Left lung (tissue), 10 donors: ENCODE data around the gene UBR4. TPM values are rescaled to one million over a fixed set of nuclear protein-coding genes. Genes with fewer than 3 reads are reported as not detected.
A peak's percentile ranks its signal among the peaks of the same experiment; 100 is the strongest.

Experiments
- ATAC-seq: fragments of 200-7000 bp; cut with Tn5 transposase; one replicate; pipeline ENCODE4 v1.9.1; 2020; ENCODE audit warnings: moderate library complexity
- DNase-seq, 4 donors: peaks; one replicate each; pipeline ENCODE4 v3.0.0-alpha.2; 2013 to 2020
- H3K27ac ChIP-seq, 2 donors: fragments of 200-600 bp; sonication (generic) in 1 of 2; one replicate each; pipeline versions ENCODE4 v1.5.0 to v1.8.0; 2020 to 2021
- H3K27me3 ChIP-seq, 2 donors: fragments of 200-600 bp; sonication (generic) in 1 of 2; one replicate each; pipeline versions ENCODE4 v1.5.0 to v1.8.0; 2020 to 2021
- H3K36me3 ChIP-seq, 2 donors: fragments of 200-600 bp; sonication (generic) in 1 of 2; one replicate each; pipeline versions ENCODE4 v1.5.0 to v1.8.0; 2020 to 2021
- H3K4me1 ChIP-seq, 2 donors: fragments of 200-600 bp; one replicate each; pipeline ENCODE4 v1.8.0; 2021
- H3K4me3 ChIP-seq, 2 donors: fragments of 200-600 bp; sonication (generic) in 1 of 2; one replicate each; pipeline versions ENCODE4 v1.5.0 to v1.8.0; 2020 to 2021; ENCODE audit warnings: mild to moderate bottlenecking in 1 of 2
- H3K9me3 ChIP-seq, 2 donors: fragments of 200-600 bp; sonication (generic) in 1 of 2; one replicate each; pipeline versions ENCODE4 v1.5.0 to v1.8.0; 2020 to 2021
- intact Hi-C, 2 donors: fragments of 100-400 bp; cut with DNase I; formaldehyde crosslinking; loops; one replicate each; pipeline versions ENCODE4 v1.11.2 to v1.14.2; 2022
- polyA plus RNA-seq, 6 donors: library from polyadenylated mRNA; unstranded; fragments of 120-200 nt; gene quantifications; one replicate each; pipeline ENCODE4 v1.2.1, GENCODE V29; 2013; ENCODE audit not compliant: insufficient read length in 6 of 6
- total RNA-seq, 2 donors: library from RNA; stranded (reverse); fragmentation: NEBNext Ultra II Directional; extraction: Animal tissue kit (Norgen Biotek cat#: 25700); gene quantifications; one replicate each; pipeline ENCODE4 v1.2.1, GENCODE V29; 2021
- TF ChIP-seq, protein P1 (sequence below), 2 donors: fragments of 200-600 bp; sonication (generic) in 1 of 2; IDR thresholded peaks; one replicate each; pipeline versions ENCODE4 v1.5.0 to v1.8.0; 2021; ENCODE audit warnings: antibody characterized with exemption in 2 of 2
- donor health status: DM: no; HTN: yes; CAD: no.
- donor health status: DM: no; HTN: no; CAD: no.

UBR4 gene
- total and polyA plus RNA-seq, 8 donors, result 95.9 to 130 (median 109) TPM

DNA sequence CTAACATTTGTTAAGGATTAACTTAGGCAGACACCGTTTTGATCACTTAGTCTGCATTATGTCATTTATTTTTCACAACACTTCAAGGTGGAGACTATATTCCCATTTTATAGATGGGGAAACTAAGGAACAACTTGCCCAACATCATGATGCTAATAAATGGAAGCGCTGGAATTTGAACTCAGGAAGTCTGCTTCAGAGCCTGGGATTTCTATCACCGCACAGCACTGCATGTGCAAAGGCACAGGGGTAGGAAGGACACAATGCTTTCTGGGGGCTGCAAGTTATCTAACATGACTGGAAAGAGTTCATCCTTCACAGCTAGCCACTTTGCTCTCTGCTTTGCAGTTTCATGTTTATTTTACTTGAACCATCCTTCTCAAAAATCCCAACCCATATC lies 100.5 kb downstream of the UBR4 start:
- H3K4me3 ChIP-seq, result no peak overlapping the region
- H3K27me3 ChIP-seq, result no peaks in the 10 kb centered on the region
- H3K36me3 ChIP-seq, result peaks cover 11 to 100% of the 10 kb centered on the region in 2 donors
- intact Hi-C loops, result no loop called here
- TF ChIP-seq, protein P1, sequence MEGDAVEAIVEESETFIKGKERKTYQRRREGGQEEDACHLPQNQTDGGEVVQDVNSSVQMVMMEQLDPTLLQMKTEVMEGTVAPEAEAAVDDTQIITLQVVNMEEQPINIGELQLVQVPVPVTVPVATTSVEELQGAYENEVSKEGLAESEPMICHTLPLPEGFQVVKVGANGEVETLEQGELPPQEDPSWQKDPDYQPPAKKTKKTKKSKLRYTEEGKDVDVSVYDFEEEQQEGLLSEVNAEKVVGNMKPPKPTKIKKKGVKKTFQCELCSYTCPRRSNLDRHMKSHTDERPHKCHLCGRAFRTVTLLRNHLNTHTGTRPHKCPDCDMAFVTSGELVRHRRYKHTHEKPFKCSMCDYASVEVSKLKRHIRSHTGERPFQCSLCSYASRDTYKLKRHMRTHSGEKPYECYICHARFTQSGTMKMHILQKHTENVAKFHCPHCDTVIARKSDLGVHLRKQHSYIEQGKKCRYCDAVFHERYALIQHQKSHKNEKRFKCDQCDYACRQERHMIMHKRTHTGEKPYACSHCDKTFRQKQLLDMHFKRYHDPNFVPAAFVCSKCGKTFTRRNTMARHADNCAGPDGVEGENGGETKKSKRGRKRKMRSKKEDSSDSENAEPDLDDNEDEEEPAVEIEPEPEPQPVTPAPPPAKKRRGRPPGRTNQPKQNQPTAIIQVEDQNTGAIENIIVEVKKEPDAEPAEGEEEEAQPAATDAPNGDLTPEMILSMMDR (IDR thresholded peaks at IDR 0.05), result no peak
- H3K27ac ChIP-seq, result no peak overlapping the region
- H3K4me1 ChIP-seq, result no peaks in the 10 kb centered on the region
- no peaks in the 10 kb centered on the region for H3K9me3 ChIP-seq
- no peak for ATAC-seq
- DNase-seq, result no peak

DNA sequence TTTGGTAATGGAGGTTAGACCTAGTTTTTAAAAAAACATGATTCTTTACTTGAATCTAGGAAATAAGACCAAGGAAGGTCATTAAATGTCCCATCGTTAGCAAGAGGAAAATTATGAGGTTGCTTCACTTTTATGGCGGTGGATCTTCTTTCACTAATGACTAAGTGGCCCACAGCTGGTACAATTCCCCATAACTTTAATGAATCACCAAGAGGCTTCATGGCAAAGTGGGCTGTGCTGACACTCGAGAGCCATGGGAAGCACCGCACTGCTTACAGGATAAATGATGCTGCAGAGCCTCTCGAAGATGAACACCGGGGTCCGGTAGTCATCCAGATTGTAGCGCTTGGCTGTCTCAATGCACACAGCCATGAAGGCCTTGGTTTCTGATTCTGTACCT lies 108.8 kb downstream of the UBR4 start:
- H3K27me3 ChIP-seq, result no peaks in the 10 kb centered on the region
- no peak overlapping the region for H3K27ac ChIP-seq
- H3K4me3 ChIP-seq, result no peak overlapping the region
- ATAC-seq, result no peak
- intact Hi-C loops, result no loop called here
- TF ChIP-seq, protein P1 (IDR thresholded peaks at IDR 0.05), result no peak
- DNase-seq, result no peak
- H3K9me3 ChIP-seq, result no peaks in the 10 kb centered on the region
- H3K36me3 ChIP-seq, result peaks cover 4 to 100% of the 10 kb centered on the region in 2 donors
- H3K4me1 ChIP-seq, result no peaks in the 10 kb centered on the region

DNA sequence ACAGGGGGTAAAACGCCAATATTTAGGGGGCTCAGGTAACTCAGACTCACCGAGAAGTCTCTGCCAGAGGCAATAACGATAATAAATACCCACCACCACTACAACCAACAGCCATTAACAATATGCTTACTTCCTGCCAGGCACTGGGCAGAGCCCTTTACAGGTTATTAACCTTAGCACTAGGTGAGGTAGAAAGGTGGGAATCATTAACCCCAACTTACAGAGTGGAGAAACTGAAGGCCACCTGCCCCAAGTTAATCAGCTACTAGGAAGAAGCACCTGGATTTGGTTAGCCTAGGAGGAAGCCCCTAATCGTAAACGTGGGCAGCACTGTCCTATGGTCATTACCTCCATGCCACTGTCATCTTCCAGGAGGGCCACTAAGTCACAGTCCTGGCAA lies 110.0 kb downstream of the UBR4 start:
- peaks cover 0 to 100% of the 10 kb centered on the region in 2 donors for H3K36me3 ChIP-seq
- no peak for DNase-seq
- no peaks in the 10 kb centered on the region for H3K4me1 ChIP-seq
- no peaks in the 10 kb centered on the region for H3K27me3 ChIP-seq
- no peak overlapping the region for H3K27ac ChIP-seq
- no peak overlapping the region for H3K4me3 ChIP-seq
- TF ChIP-seq, protein P1 (IDR thresholded peaks at IDR 0.05), result no peak
- H3K9me3 ChIP-seq, result no peaks in the 10 kb centered on the region
- ATAC-seq, result no peak
- intact Hi-C loops, result no loop called here

DNA sequence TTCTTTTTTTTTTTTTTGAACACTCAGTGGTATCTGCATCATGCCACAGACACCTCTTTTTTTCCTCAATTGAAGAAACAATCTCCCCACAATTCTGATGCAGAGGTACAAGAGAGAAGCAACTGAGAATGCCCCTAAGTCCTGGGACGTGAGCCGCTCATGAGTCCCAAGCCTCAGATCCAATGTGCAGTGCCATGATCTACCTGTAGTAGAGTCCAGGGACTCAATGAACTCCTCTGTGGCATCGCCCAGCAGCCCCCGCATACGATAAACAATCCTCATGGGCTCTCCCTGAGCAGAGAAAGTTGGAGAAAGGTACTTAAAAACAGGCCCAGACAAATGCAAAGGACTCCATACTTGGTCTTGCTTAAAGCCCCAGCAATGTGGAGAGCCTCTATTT lies 113.1 kb downstream of the UBR4 start:
- intact Hi-C loops, result no loop called here
- H3K27ac ChIP-seq, result no peak overlapping the region

DNA sequence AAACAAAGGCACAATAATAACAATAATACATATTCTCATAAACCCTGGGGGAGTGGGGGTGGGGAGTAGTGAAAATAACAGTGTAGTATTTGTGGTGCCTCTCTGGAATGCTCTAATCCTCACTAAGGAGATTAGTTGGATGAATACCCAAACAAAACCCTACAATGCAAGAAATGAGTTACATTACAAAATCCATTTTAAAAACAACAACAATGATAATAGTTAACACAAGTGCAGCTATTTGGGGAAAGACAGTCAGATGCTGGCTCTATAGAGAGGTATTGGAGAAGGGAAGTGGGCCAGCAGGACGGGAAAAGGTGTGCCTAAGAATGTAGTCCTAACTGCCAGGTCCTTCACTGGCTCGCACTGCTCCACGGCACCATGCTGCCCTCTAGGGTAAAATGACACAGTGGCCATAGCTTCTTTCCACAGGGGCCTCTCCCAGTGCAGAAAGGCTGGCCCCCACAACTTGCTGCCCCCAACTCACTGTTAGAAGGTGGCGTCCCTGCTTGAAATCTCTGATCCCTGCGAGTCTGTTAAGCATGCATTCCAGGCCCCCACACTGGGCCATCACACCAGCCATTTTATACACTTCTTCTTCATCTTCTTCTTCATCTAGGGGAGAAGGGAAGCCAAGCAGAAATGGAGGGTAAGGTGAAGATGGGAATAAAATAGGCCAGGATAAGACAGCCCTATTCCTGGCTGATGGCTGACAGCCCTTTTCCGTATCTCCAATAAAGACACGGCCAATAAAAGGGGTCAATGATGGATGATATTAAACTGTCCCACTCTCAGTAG lies 113.8 kb downstream of the UBR4 start:
- DNase-seq (peak in 1 of 4 donors; percentile 42), ATAC-seq (peak; percentile 96)
- Histone ChIP-seq H3K27ac (no peak overlapping the region), H3K4me3 (no peak overlapping the region), H3K4me1 (no peaks in the 10 kb centered on the region), H3K27me3 (no peaks in the 10 kb centered on the region), H3K36me3 (peaks cover 5 to 100% of the 10 kb centered on the region in 2 donors), H3K9me3 (no peaks in the 10 kb centered on the region)
- TF ChIP-seq, protein P1 (IDR thresholded peaks at IDR 0.05), result peak; percentile 37 to 39
- intact Hi-C loops, result no loop called here

More for the DNA sequence above, 113.1 kb downstream of the UBR4 start:
- TF ChIP-seq, protein P1 (IDR thresholded peaks at IDR 0.05), result no peak
- H3K9me3 ChIP-seq, result no peaks in the 10 kb centered on the region
- peaks cover 5 to 100% of the 10 kb centered on the region in 2 donors for H3K36me3 ChIP-seq
- no peak for ATAC-seq
- H3K4me3 ChIP-seq, result no peak overlapping the region
- no peaks in the 10 kb centered on the region for H3K4me1 ChIP-seq
- no peaks in the 10 kb centered on the region for H3K27me3 ChIP-seq
- no peak for DNase-seq
